ENCODE data around the gene EXOSC5.
"Not testable (repeated sequence)": the region's sequence is repeated elsewhere in the genome, so short reads cannot be mapped to it uniquely, and the experiment has no call there.

DNA sequence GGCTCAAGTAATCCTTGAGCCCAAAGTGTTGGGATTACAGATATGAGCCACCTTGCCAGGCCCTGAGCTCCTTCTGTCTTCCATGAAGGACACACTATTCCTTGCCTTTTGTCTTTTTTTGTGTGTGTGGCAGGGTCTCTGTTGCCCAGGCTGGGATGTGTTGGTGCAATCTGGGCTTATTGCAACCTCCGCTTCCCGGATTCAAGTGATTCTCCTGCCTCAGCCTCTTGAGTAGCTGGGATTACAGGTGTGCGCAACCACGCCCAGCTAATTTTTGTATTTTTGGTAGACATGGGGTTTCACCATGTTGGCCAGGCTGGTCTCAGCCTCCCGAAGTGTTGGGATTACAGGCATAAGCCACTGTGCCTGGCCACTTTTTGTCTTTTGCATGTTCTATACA is 11.7 kb upstream of the EXOSC5 start:
- not testable (repeated sequence) for TF ChIP-seq POLR2A (IDR thresholded peaks at IDR 0.05)
- TF ChIP-seq, protein P1, sequence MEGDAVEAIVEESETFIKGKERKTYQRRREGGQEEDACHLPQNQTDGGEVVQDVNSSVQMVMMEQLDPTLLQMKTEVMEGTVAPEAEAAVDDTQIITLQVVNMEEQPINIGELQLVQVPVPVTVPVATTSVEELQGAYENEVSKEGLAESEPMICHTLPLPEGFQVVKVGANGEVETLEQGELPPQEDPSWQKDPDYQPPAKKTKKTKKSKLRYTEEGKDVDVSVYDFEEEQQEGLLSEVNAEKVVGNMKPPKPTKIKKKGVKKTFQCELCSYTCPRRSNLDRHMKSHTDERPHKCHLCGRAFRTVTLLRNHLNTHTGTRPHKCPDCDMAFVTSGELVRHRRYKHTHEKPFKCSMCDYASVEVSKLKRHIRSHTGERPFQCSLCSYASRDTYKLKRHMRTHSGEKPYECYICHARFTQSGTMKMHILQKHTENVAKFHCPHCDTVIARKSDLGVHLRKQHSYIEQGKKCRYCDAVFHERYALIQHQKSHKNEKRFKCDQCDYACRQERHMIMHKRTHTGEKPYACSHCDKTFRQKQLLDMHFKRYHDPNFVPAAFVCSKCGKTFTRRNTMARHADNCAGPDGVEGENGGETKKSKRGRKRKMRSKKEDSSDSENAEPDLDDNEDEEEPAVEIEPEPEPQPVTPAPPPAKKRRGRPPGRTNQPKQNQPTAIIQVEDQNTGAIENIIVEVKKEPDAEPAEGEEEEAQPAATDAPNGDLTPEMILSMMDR (IDR thresholded peaks at IDR 0.05), result not testable (repeated sequence)
